ENCODE data around the gene ARRDC2. TPM values are rescaled to one million over a fixed set of nuclear protein-coding genes. Genes with fewer than 3 reads are reported as not detected.
"Not testable (repeated sequence)": the region's sequence is repeated elsewhere in the genome, so short reads cannot be mapped to it uniquely, and the experiment has no call there.

The ARRDC2 gene
- total RNA-seq, 1 donor from 2014 or later: 2.6 TPM

DNA sequence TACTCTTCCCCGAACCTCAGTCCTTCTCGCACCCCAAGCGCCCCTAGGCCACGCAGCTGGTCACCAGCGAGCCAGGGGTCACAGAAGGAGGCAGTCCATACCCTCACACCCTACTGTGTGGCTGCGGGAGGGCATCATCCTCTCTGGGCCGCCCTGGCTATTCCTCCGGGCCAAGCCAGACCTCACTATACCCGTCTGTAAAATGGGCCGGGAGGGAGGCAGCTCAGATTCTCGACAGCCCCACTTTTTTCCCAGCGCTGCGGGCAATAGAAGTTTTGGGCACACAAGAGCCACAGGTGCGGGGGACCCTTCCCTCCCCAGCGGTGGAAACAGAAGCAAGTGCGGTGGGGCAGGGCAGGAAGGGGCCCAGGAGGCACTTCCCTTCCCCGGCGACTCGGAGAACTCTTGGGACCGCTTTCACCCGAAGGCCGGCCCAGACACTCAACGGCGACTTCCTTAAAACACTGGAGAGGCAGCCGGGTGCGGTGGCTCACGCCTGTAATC lies 5.6 kb upstream of the ARRDC2 start:
- DNase-seq (ENCODE audit: low read depth): no peak
- Histone ChIP-seq H3K9ac (ENCODE audit: low read length) (no peak overlapping the region), H3K79me2 (ENCODE audit: insufficient read depth, low read length) (peaks cover 8% of the 10 kb centered on the region), H4K20me1 (ENCODE audit: insufficient read depth, low read length) (peaks cover 5% of the 10 kb centered on the region), H3K4me2 (ENCODE audit: low read length) (peak overlapping the region; percentile 87), H3K4me1 (ENCODE audit: insufficient read depth, low read length) (peaks cover 11% of the 10 kb centered on the region), H3K27ac (ENCODE audit: low read depth, low read length) (no peak overlapping the region), H2AFZ (ENCODE audit: low read depth, low read length) (no peak overlapping the region), H3K27me3 (ENCODE audit: insufficient read depth, low read length) (no peaks in the 10 kb centered on the region), H3K36me3 (ENCODE audit: insufficient read depth, low read length) (no peaks in the 10 kb centered on the region), H3K4me3 (ENCODE audit: insufficient read depth, low read depth, low read length) (no peak overlapping the region), H3K9me3 (ENCODE audit: insufficient read depth, low read depth, low read length) (no peaks in the 10 kb centered on the region)
- Mint-ChIP-seq H3K27ac (ENCODE audit: unreplicated experiment) (no peak overlapping the region), H3K4me3 (ENCODE audit: unreplicated experiment) (no peak overlapping the region), H3K4me1 (ENCODE audit: low read depth, unreplicated experiment) (no peaks in the 10 kb centered on the region), H3K27me3 (ENCODE audit: low read depth, unreplicated experiment) (peaks cover 4% of the 10 kb centered on the region), H3K36me3 (ENCODE audit: low read depth, unreplicated experiment) (no peaks in the 10 kb centered on the region), H3K9me3 (ENCODE audit: unreplicated experiment) (no peaks in the 10 kb centered on the region)
- no peak for FAIRE-seq
- no peak for TF ChIP-seq EZH2 (IDR thresholded peaks at IDR 0.05; ENCODE audit: insufficient read depth, low read length)
- TF ChIP-seq, protein P1, sequence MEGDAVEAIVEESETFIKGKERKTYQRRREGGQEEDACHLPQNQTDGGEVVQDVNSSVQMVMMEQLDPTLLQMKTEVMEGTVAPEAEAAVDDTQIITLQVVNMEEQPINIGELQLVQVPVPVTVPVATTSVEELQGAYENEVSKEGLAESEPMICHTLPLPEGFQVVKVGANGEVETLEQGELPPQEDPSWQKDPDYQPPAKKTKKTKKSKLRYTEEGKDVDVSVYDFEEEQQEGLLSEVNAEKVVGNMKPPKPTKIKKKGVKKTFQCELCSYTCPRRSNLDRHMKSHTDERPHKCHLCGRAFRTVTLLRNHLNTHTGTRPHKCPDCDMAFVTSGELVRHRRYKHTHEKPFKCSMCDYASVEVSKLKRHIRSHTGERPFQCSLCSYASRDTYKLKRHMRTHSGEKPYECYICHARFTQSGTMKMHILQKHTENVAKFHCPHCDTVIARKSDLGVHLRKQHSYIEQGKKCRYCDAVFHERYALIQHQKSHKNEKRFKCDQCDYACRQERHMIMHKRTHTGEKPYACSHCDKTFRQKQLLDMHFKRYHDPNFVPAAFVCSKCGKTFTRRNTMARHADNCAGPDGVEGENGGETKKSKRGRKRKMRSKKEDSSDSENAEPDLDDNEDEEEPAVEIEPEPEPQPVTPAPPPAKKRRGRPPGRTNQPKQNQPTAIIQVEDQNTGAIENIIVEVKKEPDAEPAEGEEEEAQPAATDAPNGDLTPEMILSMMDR (IDR thresholded peaks at IDR 0.05; ENCODE audit: insufficient read depth, low read depth, low read length): no peak

DNA sequence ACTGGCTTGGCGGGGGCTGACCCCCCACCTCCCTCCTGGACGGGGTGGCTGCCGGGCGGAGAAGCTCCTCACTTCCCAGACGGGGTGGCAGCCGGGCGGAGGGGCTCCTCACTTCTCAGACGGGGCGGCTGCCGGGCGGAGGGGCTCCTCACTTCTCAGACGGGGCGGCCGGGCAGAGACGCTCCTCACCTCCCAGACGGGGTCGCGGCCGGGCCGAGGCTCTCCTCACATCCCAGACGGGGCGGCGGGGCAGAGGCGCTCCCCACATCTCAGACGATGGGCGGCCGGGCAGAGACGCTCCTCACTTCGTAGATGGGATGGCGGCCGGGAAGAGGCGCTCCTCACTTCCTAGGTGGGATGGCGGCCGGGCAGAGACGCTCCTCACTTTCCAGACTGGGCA lies 2.2 kb upstream of the ARRDC2 start:
- not testable (repeated sequence) for H3K9me3 Mint-ChIP-seq (ENCODE audit: unreplicated experiment); H3K27me3 ChIP-seq (ENCODE audit: insufficient read depth, low read length); H3K4me1 Mint-ChIP-seq (ENCODE audit: low read depth, unreplicated experiment); H3K36me3 ChIP-seq (ENCODE audit: insufficient read depth, low read length); H3K27ac ChIP-seq (ENCODE audit: low read depth, low read length); FAIRE-seq; H3K4me2 ChIP-seq (ENCODE audit: low read length); H3K4me3 ChIP-seq (ENCODE audit: insufficient read depth, low read depth, low read length); H3K9ac ChIP-seq (ENCODE audit: low read length); H4K20me1 ChIP-seq (ENCODE audit: insufficient read depth, low read length); H3K79me2 ChIP-seq (ENCODE audit: insufficient read depth, low read length); H3K27ac Mint-ChIP-seq (ENCODE audit: unreplicated experiment); H3K27me3 Mint-ChIP-seq (ENCODE audit: low read depth, unreplicated experiment); H2AFZ ChIP-seq (ENCODE audit: low read depth, low read length); H3K36me3 Mint-ChIP-seq (ENCODE audit: low read depth, unreplicated experiment); H3K4me3 Mint-ChIP-seq (ENCODE audit: unreplicated experiment); DNase-seq (ENCODE audit: low read depth); H3K9me3 ChIP-seq (ENCODE audit: insufficient read depth, low read depth, low read length)
- H3K4me1 ChIP-seq (ENCODE audit: insufficient read depth, low read length): peaks cover 27% of the 10 kb centered on the region

DNA sequence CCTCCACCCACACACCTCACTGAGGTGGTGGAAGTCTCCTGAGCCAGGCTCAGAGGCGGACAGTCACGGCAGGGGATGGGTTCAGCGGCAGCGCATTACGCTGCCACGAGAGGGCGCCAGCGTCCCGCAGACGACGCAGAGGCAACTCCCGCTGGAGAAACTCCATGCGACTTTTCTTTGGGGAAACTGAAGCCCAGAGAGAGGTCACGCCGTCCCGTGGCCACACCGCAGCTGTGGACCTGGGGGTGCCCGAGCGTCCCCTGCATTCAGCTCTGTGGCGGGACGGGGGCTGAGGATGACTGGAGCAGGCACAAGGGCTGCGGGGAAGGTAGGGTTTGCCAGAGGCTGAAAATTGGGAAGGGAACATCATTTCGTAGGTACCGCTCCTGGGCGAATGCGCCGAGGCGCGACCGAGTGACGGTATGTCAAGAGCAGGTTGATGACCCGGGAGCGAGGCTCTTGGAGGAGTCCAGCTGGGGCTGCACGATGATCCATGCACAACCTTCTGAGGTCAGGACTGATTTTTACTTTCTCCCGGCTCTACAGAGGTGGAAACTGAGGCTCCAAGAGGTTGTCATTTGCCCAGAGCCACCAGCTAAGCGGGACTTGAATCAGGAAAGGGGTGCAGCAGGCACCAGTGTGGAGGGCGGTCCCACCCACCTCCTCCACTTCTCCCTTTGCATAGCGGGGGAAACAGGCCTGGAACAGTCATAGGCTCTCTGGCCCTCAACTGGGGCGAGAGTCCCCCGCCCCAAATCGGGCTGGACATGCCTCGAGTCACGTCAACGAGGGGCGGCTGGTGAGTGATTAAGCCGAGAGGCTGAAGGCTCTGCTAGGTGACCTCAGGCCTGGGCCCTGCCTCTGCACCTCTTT lies 690 bp upstream of the ARRDC2 start:
- Histone ChIP-seq H3K79me2 (ENCODE audit: insufficient read depth, low read length) (no peaks in the 10 kb centered on the region), H3K4me2 (ENCODE audit: low read length) (peak overlapping the region; percentile 93), H3K27me3 (ENCODE audit: insufficient read depth, low read length) (no peaks in the 10 kb centered on the region), H3K4me3 (ENCODE audit: insufficient read depth, low read depth, low read length) (peak overlapping the region; percentile 53), H3K9me3 (ENCODE audit: insufficient read depth, low read depth, low read length) (no peaks in the 10 kb centered on the region), H3K36me3 (ENCODE audit: insufficient read depth, low read length) (no peaks in the 10 kb centered on the region), H2AFZ (ENCODE audit: low read depth, low read length) (peak overlapping the region; percentile 70), H3K9ac (ENCODE audit: low read length) (peak overlapping the region; percentile 50), H3K27ac (ENCODE audit: low read depth, low read length) (no peak overlapping the region), H3K4me1 (ENCODE audit: insufficient read depth, low read length) (peaks cover 22% of the 10 kb centered on the region), H4K20me1 (ENCODE audit: insufficient read depth, low read length) (peaks cover 4% of the 10 kb centered on the region)
- peaks cover 2% of the 10 kb centered on the region for H3K36me3 Mint-ChIP-seq (ENCODE audit: low read depth, unreplicated experiment)
- TF ChIP-seq EZH2 (IDR thresholded peaks at IDR 0.05; ENCODE audit: insufficient read depth, low read length): no peak
- TF ChIP-seq, protein P1 (IDR thresholded peaks at IDR 0.05; ENCODE audit: insufficient read depth, low read depth, low read length): peak; percentile 83
- peak overlapping the region; percentile 92 for H3K4me3 Mint-ChIP-seq (ENCODE audit: unreplicated experiment)
- H3K4me1 Mint-ChIP-seq (ENCODE audit: low read depth, unreplicated experiment): peaks cover 2% of the 10 kb centered on the region
- H3K27ac Mint-ChIP-seq (ENCODE audit: unreplicated experiment): peak overlapping the region; percentile 75
- FAIRE-seq: no peak
- H3K9me3 Mint-ChIP-seq (ENCODE audit: unreplicated experiment): no peaks in the 10 kb centered on the region
- peak; percentile 27 for DNase-seq (ENCODE audit: low read depth)
- H3K27me3 Mint-ChIP-seq (ENCODE audit: low read depth, unreplicated experiment): no peaks in the 10 kb centered on the region

Measured in astrocyte (in vitro differentiated cells and primary cell).